ENCODE measurements around the gene HTRA2. TPM values are rescaled to one million over a fixed set of nuclear protein-coding genes. Genes with fewer than 3 reads are reported as not detected.

Gene HTRA2
- total and polyA plus RNA-seq, 12 donors: 19.1 to 47.4 (median 36.7) TPM

GRCh38 chr2:74526649-74527230 is 3.0 kb upstream of the HTRA2 start:
- TF ChIP-seq, protein P1, sequence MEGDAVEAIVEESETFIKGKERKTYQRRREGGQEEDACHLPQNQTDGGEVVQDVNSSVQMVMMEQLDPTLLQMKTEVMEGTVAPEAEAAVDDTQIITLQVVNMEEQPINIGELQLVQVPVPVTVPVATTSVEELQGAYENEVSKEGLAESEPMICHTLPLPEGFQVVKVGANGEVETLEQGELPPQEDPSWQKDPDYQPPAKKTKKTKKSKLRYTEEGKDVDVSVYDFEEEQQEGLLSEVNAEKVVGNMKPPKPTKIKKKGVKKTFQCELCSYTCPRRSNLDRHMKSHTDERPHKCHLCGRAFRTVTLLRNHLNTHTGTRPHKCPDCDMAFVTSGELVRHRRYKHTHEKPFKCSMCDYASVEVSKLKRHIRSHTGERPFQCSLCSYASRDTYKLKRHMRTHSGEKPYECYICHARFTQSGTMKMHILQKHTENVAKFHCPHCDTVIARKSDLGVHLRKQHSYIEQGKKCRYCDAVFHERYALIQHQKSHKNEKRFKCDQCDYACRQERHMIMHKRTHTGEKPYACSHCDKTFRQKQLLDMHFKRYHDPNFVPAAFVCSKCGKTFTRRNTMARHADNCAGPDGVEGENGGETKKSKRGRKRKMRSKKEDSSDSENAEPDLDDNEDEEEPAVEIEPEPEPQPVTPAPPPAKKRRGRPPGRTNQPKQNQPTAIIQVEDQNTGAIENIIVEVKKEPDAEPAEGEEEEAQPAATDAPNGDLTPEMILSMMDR (IDR thresholded peaks at IDR 0.05): no peak
- no peak for TF ChIP-seq POLR2A (IDR thresholded peaks at IDR 0.05)
- DNase-seq: no peak
- H3K4me3 ChIP-seq: no peak overlapping the region
- H3K27me3 ChIP-seq: no peaks in the 10 kb centered on the region
- H3K4me1 ChIP-seq (replicated peaks in 1 of 2): peaks cover 11 to 15% of the 10 kb centered on the region in 2 donors
- intact Hi-C loops (cut with DNase I): loop anchor here in 1 of 2 donors (5.0 kb wide), 1 partner anchor 39 kb away; no protein-coding TSS in a partner anchor
- H3K9me3 ChIP-seq (replicated peaks in 1 of 3): no peaks in the 10 kb centered on the region
- no peak overlapping the region for H3K27ac ChIP-seq
- 96 to 99% (median 97%) methylated on average over 11 of the region's 11 CpGs for WGBS, 4 donors
- peaks cover 0 to 21% of the 10 kb centered on the region in 2 donors for H3K36me3 ChIP-seq (replicated peaks in 1 of 2)

GRCh38 chr2:74527741-74528140 is 2.0 kb upstream of the HTRA2 start:
- Histone ChIP-seq H3K9me3 (replicated peaks in 1 of 3) (no peaks in the 10 kb centered on the region), H3K27ac (no peak overlapping the region), H3K27me3 (no peaks in the 10 kb centered on the region), H3K36me3 (replicated peaks in 1 of 2) (peaks cover 0 to 26% of the 10 kb centered on the region in 2 donors), H3K4me1 (replicated peaks in 1 of 2) (peaks cover 11 to 15% of the 10 kb centered on the region in 2 donors), H3K4me3 (no peak overlapping the region)
- intact Hi-C loops (cut with DNase I): loop anchor here (2.0 to 5.0 kb wide), 2 partner anchors 21 to 40 kb away; partner anchors contain the start of gene PCGF1 (in 1 of the 2)
- 92 to 98% (median 94%) methylated on average over 9 of the region's 9 CpGs for WGBS, 4 donors
- TF ChIP-seq, protein P1 (IDR thresholded peaks at IDR 0.05): no peak
- TF ChIP-seq POLR2A (IDR thresholded peaks at IDR 0.05): no peak
- DNase-seq: no peak

DNA sequence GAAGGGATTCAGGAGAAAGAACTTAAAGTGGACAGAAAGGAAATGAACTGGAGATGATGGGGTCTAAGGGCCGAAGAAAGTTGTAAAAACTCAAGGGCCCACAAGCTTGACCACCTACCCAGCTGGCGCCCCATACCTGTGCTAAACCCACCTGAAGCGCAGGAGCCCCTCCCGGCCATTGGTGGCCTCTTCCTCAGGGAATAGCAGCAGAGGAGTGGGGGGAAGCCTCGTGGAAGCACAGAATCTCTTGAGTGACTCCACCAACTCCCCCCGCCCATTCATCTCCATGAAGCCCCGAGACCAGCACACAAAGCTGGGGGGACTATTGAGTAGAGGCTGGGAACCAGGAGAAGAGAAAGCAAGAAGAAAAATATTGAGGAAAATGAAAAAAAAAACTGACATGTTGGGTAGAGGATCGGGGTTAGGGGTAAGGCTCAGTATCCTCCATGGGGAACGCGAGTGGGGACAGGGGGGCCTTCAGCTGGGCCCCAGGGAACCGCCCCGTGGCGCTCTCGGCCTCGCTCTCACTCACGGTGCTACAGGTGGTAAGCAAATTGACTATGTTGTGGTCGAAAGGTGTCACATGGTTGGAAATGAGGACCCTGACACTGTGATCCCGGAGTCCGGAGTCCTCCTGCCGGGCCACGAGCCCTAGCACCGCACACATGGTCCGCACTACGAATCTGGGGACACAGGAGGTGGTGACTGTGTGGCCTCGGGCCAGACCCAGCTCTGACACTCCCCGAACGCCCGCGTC is 955 bp upstream of the HTRA2 start:
- TF ChIP-seq, protein P1 (IDR thresholded peaks at IDR 0.05): no peak
- no peak for TF ChIP-seq POLR2A (IDR thresholded peaks at IDR 0.05)
- H3K27ac ChIP-seq: peak overlapping the region; percentile 65 to 93 (median 83)
- H3K27me3 ChIP-seq: no peaks in the 10 kb centered on the region
- peak overlapping the region; percentile 63 to 87 (median 78) for H3K4me3 ChIP-seq
- H3K36me3 ChIP-seq (replicated peaks in 1 of 2): peaks cover 0 to 34% of the 10 kb centered on the region in 2 donors
- 15 to 26% (median 20%) methylated on average over 18 to 29 of the region's 29 CpGs for WGBS, 4 donors
- H3K9me3 ChIP-seq (replicated peaks in 1 of 3): no peaks in the 10 kb centered on the region
- intact Hi-C loops (cut with DNase I): loop anchor here (2.0 to 5.0 kb wide), 2 partner anchors 22 to 41 kb away; partner anchors contain the start of gene PCGF1 (in 1 of the 2)
- H3K4me1 ChIP-seq (replicated peaks in 1 of 2): peaks cover 11 to 15% of the 10 kb centered on the region in 2 donors
- no peak for DNase-seq
